Activated CD4-positive, CD25-positive, alpha-beta regulatory T cell treated with anti-CD3 and anti-CD28 coated beads, Interleukin-2, amount 50 U/mL, for 72 hours (primary cell): Measurements from ENCODE around the gene DLG1.

ENCODE experiments used
- DNase-seq: peaks from one replicate; pipeline ENCODE4 v3.0.0; 2021

DLG1 gene

GRCh38 chr3:197008436-197009209 lies 289.8 kb downstream of the DLG1 start:
- no peak for DNase-seq

GRCh38 chr3:197007953-197008352 lies 290.5 kb downstream of the DLG1 start:
- no peak for DNase-seq

- DNase-seq, result no peak
Measured at GRCh38 chr3:197007296-197007940, 291.0 kb downstream of the DLG1 start.

GRCh38 chr3:197006860-197007259 lies 291.6 kb downstream of the DLG1 start:
- no peak for DNase-seq

GRCh38 chr3:197006446-197006845 lies 292.0 kb downstream of the DLG1 start:
- DNase-seq, result no peak

- DNase-seq, result peak; percentile 44
Measured at GRCh38 chr3:197003461-197004385, 294.7 kb downstream of the DLG1 start.

- DNase-seq, result peak; percentile 83
Measured at GRCh38 chr3:197002701-197003454, 295.5 kb downstream of the DLG1 start.

GRCh38 chr3:197001972-197002700 lies 296.3 kb downstream of the DLG1 start:
- peak; percentile 38 for DNase-seq

- no peak for DNase-seq
Measured at GRCh38 chr3:197001106-197001971, 297.1 kb downstream of the DLG1 start.

GRCh38 chr3:197000211-197000610 lies 298.2 kb downstream of the DLG1 start:
- no peak for DNase-seq

- DNase-seq, result no peak
Measured at GRCh38 chr3:196998966-196999760, 299.2 kb downstream of the DLG1 start.

GRCh38 chr3:196997311-196997710 lies 301.1 kb downstream of the DLG1 start:
- peak; percentile 22 for DNase-seq

GRCh38 chr3:196996454-196997265 lies 301.8 kb downstream of the DLG1 start:
- DNase-seq, result peak; percentile 27

- DNase-seq, result peak; percentile 17
Measured at GRCh38 chr3:196995646-196996355, 302.6 kb downstream of the DLG1 start.

- no peak for DNase-seq
Measured at GRCh38 chr3:196995027-196995426, 303.4 kb downstream of the DLG1 start.

GRCh38 chr3:196994056-196994455 lies 304.4 kb downstream of the DLG1 start:
- DNase-seq, result peak; percentile 19
